Stomach (tissue), 9 donors: Measurements from ENCODE around the gene ZNF594. TPM values are rescaled to one million over a fixed set of nuclear protein-coding genes. Genes with fewer than 3 reads are reported as not detected.
A peak's percentile ranks its signal among the peaks of the same experiment; 100 is the strongest.
"Not testable (repeated sequence)": the region's sequence is repeated elsewhere in the genome, so short reads cannot be mapped to it uniquely, and the experiment has no call there.

Experiments used
- DNase-seq, 2 donors: peaks; one replicate each; pipeline versions ENCODE4 v3.0.0 to v3.0.0-alpha.2; 2013 to 2019
- H3K27ac ChIP-seq, 5 donors: fragments of 200-600 bp in 4 of 5; sonication (generic) in 4 of 5; one replicate each; pipeline ENCODE4 v1.5.1; 2013 to 2019; ENCODE audit warnings: mild to moderate bottlenecking in 1 of 5, moderate library complexity in 1 of 5
- H3K27me3 ChIP-seq, 3 donors: fragments of 200-600 bp; sonication (generic); one replicate each; pipeline ENCODE4 v1.5.1; 2017 to 2019; ENCODE audit warnings: mixed run types in 1 of 3
- H3K36me3 ChIP-seq, 4 donors: fragments of 200-600 bp; sonication (generic); 1 replicate in 3 of 4; 2 replicates in 1 of 4; pipeline ENCODE4 v1.5.1; 2016 to 2019
- H3K4me1 ChIP-seq, 4 donors: fragments of 200-600 bp; sonication (generic); one replicate each; pipeline ENCODE4 v1.5.1; 2016 to 2019
- H3K4me3 ChIP-seq, 4 donors: fragments of 200-600 bp; sonication (generic) in 3 of 4; one replicate each; pipeline ENCODE4 v1.5.1; 2016 to 2019; ENCODE audit warnings: mild to moderate bottlenecking in 1 of 4
- H3K9me3 ChIP-seq, 4 donors: fragments of 200-600 bp; sonication (generic); one replicate each; pipeline ENCODE4 v1.5.1; 2016 to 2019
- CTCF ChIP-seq, 7 experiments: fragments of 450-650 bp in 4 of 7; fragments of 200-600 bp in 3 of 7; sonication (generic) in 3 of 7; IDR thresholded peaks; one replicate each; pipeline ENCODE4 v1.5.1; 2016 to 2019; ENCODE audit warnings: antibody characterized with exemption in 7 of 7, control low read depth in 2 of 7, mild to moderate bottlenecking in 1 of 7
- EP300 ChIP-seq: sonication (generic); formaldehyde crosslinking; IDR thresholded peaks from one replicate; pipeline ENCODE4 v1.6.1; 2017; ENCODE audit warnings: antibody characterized with exemption
- POLR2A ChIP-seq, 4 donors: fragments of 450-650 bp; IDR thresholded peaks; one replicate each; pipeline ENCODE4 v1.6.1; 2016; ENCODE audit warnings: antibody characterized with exemption in 4 of 4, control low read depth in 2 of 4, mild to moderate bottlenecking in 1 of 4, moderate library complexity in 1 of 4
- POLR2AphosphoS5 ChIP-seq, 3 donors: sonication (generic); formaldehyde crosslinking; IDR thresholded peaks; one replicate each; pipeline ENCODE4 v1.6.1; 2016; ENCODE audit warnings: antibody characterized with exemption in 3 of 3
- WGBS, 5 donors: extraction: QIAGEN DNeasy Blood & Tissue Kit in 3 of 5; methylation state at CpG; one replicate each; pipeline versions ENCODE4 v1.1.5 to v1.1.7; 2013 to 2018; 5-methylcytosine and 5-hydroxymethylcytosine counted together
- intact Hi-C: fragments of 100-400 bp; cut with DNase I; formaldehyde crosslinking; loops from one replicate; pipeline ENCODE4 v1.15.1; 2023; ENCODE audit warnings: low total_unique reads
- polyA plus RNA-seq, 3 donors: library from polyadenylated mRNA; stranded (reverse); fragments of 200-250 nt; gene quantifications; one replicate each; pipeline ENCODE4 v1.2.3, GENCODE V29; 2013
- total RNA-seq, 5 donors: library from RNA; depleted of rRNA; stranded (reverse); fragments of >200 nt; gene quantifications; one replicate each; pipeline versions ENCODE4 v1.1.0 to v1.2.3, GENCODE V29; 2014 to 2016
- donor health status: healthy with polysubstance abuse.
- donor health status: Bipolar disorder and iron deficiency.
- donor health status: healthy.

The ZNF594 gene
- total and polyA plus RNA-seq, 8 donors = 0.56 to 73.5 (median 7.0) TPM; not detected in 1

GRCh38 chr17:5164436-5164835 lies 27.2 kb downstream of the ZNF594 start:
- 66 to 78% (median 75%) methylated on average over 6 of the region's 6 CpGs for WGBS, 5 donors
- no peak overlapping the region for H3K4me3 ChIP-seq
- intact Hi-C loops = no loop called here
- no peak for TF ChIP-seq POLR2AphosphoS5 (IDR thresholded peaks at IDR 0.05)
- TF ChIP-seq EP300 = no peak
- no peak for TF ChIP-seq CTCF (IDR thresholded peaks at IDR 0.05)
- TF ChIP-seq POLR2A (IDR thresholded peaks at IDR 0.05) = no peak
- DNase-seq = peak in 1 of 2 donors; percentile 15
- H3K27ac ChIP-seq = no peak overlapping the region
- no peaks in the 10 kb centered on the region for H3K27me3 ChIP-seq
- H3K4me1 ChIP-seq = no peaks in the 10 kb centered on the region
- H3K36me3 ChIP-seq = no peaks in the 10 kb centered on the region
- no peaks in the 10 kb centered on the region for H3K9me3 ChIP-seq

GRCh38 chr17:5161793-5162192 lies 29.9 kb downstream of the ZNF594 start:
- H3K27ac ChIP-seq, DNase-seq, H3K4me1 ChIP-seq, intact Hi-C loops, H3K9me3 ChIP-seq, H3K36me3 ChIP-seq, H3K4me3 ChIP-seq: not testable (repeated sequence)
- H3K27me3 ChIP-seq = peaks cover 0 to 15% (median 0%) of the 10 kb centered on the region in 3 donors
- WGBS, 5 donors = 80 to 96% (median 88%) methylated on average over 3 of the region's 3 CpGs

GRCh38 chr17:5160702-5161101 lies 31.0 kb downstream of the ZNF594 start:
- peaks cover 0 to 16% (median 0%) of the 10 kb centered on the region in 3 donors for H3K27me3 ChIP-seq
- H3K27ac ChIP-seq, intact Hi-C loops, H3K4me1 ChIP-seq, H3K4me3 ChIP-seq, H3K36me3 ChIP-seq, DNase-seq, H3K9me3 ChIP-seq: not testable (repeated sequence)
- WGBS, 5 donors = 60 to 83% (median 71%) methylated on average over 1 of the region's 1 CpG; no CpG with 5 or more reads in 1 of the 5 donors

GRCh38 chr17:5146122-5146521 lies 45.5 kb downstream of the ZNF594 start:
- H3K4me3 ChIP-seq, H3K4me1 ChIP-seq, H3K9me3 ChIP-seq, DNase-seq, H3K36me3 ChIP-seq, intact Hi-C loops, H3K27ac ChIP-seq: not testable (repeated sequence)
- 85 to 97% (median 87%) methylated on average over 1 of the region's 1 CpG for WGBS, 5 donors
- H3K27me3 ChIP-seq = peaks cover 0 to 17% (median 0%) of the 10 kb centered on the region in 3 donors

- DNase-seq, H3K27me3 ChIP-seq, intact Hi-C loops, H3K36me3 ChIP-seq, H3K9me3 ChIP-seq, H3K4me3 ChIP-seq, H3K27ac ChIP-seq, H3K4me1 ChIP-seq: not testable (repeated sequence)
- 83 to 90% (median 87%) methylated on average over 5 to 15 of the region's 18 CpGs for WGBS, 5 donors
Measured at GRCh38 chr17:5142877-5143276, 48.8 kb downstream of the ZNF594 start.

GRCh38 chr17:5139458-5139732 lies 52.3 kb downstream of the ZNF594 start:
- H3K27ac ChIP-seq = no peak overlapping the region
- no peak overlapping the region for H3K4me3 ChIP-seq
- H3K36me3 ChIP-seq = no peaks in the 10 kb centered on the region
- no peaks in the 10 kb centered on the region for H3K27me3 ChIP-seq
- no peak for DNase-seq
- intact Hi-C loops = no loop called here
- H3K9me3 ChIP-seq = no peaks in the 10 kb centered on the region
- no peaks in the 10 kb centered on the region for H3K4me1 ChIP-seq
- TF ChIP-seq POLR2A (IDR thresholded peaks at IDR 0.05) (no peak), CTCF (IDR thresholded peaks at IDR 0.05) (no peak), EP300 (no peak), POLR2AphosphoS5 (IDR thresholded peaks at IDR 0.05) (no peak)
- WGBS, 5 donors = 87 to 91% (median 90%) methylated on average over 4 to 5 of the region's 5 CpGs; no CpG with 5 or more reads in 1 of the 5 donors
